Activated CD8-positive, alpha-beta memory T cell treated with anti-CD3 and anti-CD28 coated beads, Interleukin-2, amount 50 U/mL, for 48 hours (primary cell): ENCODE results near the gene DEDD2.

Source experiments
- DNase-seq: peaks from one replicate; pipeline ENCODE4 v3.0.0-alpha.2; 2020

The DEDD2 gene

GRCh38 chr19:42226886-42227285 is 9.4 kb upstream of the DEDD2 start:
- no peak for DNase-seq

- DNase-seq = no peak
Observed at GRCh38 chr19:42225718-42226292, 8.3 kb upstream of the DEDD2 start.

- DNase-seq = no peak
Observed at GRCh38 chr19:42224940-42225717, 7.7 kb upstream of the DEDD2 start.

- DNase-seq = no peak
Observed at GRCh38 chr19:42220751-42221097, 3.2 kb upstream of the DEDD2 start.

GRCh38 chr19:42219812-42220750 is 2.6 kb upstream of the DEDD2 start, which contains the start of gene ZNF526:
Gene ZNF526, plus strand, starts transcription at chr19:42220312. Its CDS starts 4,092 bp downstream, at chr19:42224404.
- DNase-seq = peak; percentile 96

GRCh38 chr19:42216653-42217519 is 591 bp downstream of the DEDD2 start:
- DNase-seq = peak; percentile 73

- no peak for DNase-seq
Observed at GRCh38 chr19:42214810-42215485, 2.5 kb downstream of the DEDD2 start.

- DNase-seq = no peak
Observed at GRCh38 chr19:42212886-42213285, 4.6 kb downstream of the DEDD2 start.

GRCh38 chr19:42208612-42209011 is 8.9 kb downstream of the DEDD2 start:
- DNase-seq = no peak

- DNase-seq = no peak
Observed at GRCh38 chr19:42207767-42208271, 9.7 kb downstream of the DEDD2 start.

- no peak for DNase-seq
Observed at GRCh38 chr19:42206871-42207755, 10.4 kb downstream of the DEDD2 start.

- DNase-seq = no peak
Observed at GRCh38 chr19:42204664-42205063, 12.8 kb downstream of the DEDD2 start.

- no peak for DNase-seq
Observed at GRCh38 chr19:42203700-42204099, 13.8 kb downstream of the DEDD2 start.

- no peak for DNase-seq
Observed at GRCh38 chr19:42202290-42202880, 15.1 kb downstream of the DEDD2 start.

- no peak for DNase-seq
Observed at GRCh38 chr19:42201489-42202289, 15.8 kb downstream of the DEDD2 start.

GRCh38 chr19:42200116-42200715 is 17.3 kb downstream of the DEDD2 start:
- DNase-seq = no peak

- DNase-seq = peak; percentile 79
Observed at GRCh38 chr19:42199440-42200115, 17.9 kb downstream of the DEDD2 start.
